ENCODE results near the gene GPRIN3.
"Not testable (repeated sequence)": the region's sequence is repeated elsewhere in the genome, so short reads cannot be mapped to it uniquely, and the experiment has no call there.

Gene GPRIN3

DNA sequence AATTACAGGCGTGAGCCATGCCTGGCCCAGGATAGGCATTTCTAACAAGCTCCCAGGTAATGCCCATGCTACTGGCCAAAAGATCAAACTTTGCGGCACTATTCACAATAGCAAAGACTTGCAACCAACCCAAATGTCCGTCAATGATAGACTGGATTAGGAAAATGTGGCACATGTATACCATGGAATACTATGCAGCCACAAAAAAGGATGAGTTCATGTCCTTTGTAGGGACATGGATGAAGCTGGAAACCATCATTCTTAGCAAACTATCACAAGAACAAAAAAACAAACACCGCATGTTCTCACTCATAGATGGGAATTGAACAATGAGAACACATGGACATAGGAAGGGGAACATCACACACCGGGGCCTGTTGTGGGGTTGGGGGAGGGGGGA, 1.6 kb upstream of the GPRIN3 start:
- DNase-seq = not testable (repeated sequence)

DNA sequence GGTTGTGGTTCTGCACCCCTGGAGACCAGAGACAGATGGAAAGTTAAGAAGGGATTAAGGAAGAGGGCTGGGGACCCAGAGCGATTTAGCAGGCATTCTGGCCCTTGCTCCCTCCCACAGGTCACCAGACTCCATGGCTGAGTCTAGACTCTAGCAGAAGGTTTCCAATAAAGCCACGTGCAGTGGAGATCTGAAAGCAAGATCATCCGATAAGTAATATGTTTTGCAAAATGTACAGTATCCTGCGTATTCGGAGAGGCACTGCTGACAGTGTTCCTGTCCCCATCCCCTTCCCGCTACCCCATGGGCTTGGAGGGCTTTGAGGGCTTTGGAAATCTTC, 531 bp upstream of the GPRIN3 start:
- peak; percentile 64 for DNase-seq

DNA sequence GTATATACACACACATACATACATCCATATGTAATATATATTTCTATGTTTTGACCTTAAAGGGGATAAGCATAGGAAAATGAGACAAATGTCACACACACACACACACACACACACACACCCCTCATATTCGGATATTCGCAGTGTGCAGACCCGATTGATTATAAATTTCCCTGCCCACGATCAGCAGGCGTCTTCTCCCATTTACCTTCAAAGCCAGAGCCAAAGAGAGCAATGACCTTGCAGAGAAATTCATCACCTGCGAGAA, 488 bp downstream of the GPRIN3 start:
- no peak for DNase-seq

DNA sequence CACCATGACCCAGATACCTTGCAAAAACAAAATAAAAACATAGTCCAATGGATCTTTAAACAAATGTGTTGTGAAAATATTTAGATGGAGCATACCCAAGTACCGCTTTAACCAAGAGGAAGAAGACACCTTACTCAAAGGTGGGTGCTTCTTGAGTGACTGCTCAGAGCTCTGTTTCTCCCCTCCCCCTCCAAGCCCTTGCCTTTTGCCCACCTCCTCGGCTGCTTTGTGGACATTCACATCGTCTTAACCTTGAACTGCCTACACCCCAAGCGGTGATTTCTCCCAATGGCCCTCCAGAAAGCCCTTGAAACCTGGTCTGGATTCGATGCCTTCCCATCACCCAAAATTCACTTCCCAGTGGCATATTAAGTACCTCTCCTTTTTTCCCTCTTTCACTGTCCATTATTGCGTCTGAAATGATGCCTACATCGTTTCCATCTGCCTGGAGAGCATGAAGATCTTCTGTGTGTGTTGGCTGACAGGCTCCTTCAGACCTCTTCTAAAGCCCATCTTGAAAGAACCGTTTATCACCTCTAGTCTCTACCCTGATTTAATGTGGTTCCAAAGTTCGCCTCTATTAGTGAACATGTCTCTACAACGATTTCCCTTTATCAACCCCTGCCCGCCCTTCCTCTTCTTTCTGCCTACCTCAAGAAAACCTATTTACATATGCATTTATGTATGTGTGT, 968 bp downstream of the GPRIN3 start:
- DNase-seq = no peak

GRCh38 chr4:89305712-89306437, 1.7 kb downstream of the GPRIN3 start:
- no peak for DNase-seq

DNA sequence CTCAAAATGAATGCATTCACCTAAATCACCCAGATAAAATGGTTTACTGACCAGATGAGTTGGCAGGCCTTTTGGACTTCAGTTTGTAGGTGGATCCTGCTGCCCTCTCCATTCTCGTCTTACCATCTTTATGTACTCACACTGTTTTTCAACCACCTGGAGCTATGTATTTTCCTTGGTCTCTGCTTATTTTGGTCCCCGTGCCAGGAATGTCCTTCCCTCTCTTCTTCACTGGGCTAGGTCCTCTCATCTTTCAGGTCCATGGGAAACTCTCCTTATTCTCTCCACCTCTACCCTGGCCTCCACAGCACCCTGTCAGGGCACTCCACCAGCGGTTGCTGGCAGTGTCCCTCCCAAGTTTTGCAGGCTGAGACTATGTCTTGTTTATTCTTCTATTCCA, 2.6 kb downstream of the GPRIN3 start:
- no peak for DNase-seq

GRCh38 chr4:89303814-89304388, 3.7 kb downstream of the GPRIN3 start:
- DNase-seq = no peak

GRCh38 chr4:89303177-89303576, 4.4 kb downstream of the GPRIN3 start:
- no peak for DNase-seq

DNA sequence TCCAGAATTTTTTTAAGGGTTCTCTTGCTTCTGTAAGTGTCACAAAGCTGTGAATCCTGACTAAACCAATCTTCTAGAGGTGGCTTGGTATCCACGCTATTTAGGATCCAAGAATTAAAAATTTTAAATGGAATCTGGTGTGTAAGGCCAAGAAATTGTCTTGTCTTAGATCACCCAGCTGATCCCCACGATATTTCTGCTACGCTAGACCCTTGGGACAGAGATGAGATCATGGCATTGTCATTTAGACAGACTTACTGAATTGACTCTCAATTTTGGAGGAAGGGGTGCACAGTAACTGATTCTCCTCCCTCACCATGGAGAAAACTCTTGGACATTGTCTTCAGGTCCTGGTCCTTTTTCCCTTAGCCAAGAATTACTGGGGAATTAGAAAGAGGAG, 5.7 kb downstream of the GPRIN3 start:
- DNase-seq = no peak

DNA sequence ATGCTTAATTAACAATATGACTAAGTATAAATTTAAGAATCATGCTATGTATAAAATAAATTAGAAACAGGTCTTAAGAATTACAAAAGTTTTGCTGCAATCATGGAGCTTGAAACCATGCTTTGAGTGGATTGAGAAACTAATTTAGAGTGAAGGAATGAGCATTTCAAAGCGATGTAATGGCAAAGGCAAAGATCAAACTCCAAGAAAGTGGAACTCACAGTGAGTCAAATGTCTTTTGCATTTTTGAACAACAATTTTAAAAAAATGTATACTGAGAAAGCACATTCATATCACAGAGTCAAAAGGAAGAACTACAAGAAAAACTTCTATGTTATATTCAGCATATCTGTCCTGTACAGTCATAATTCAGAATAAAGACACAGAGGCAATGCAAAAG, 6.6 kb downstream of the GPRIN3 start:
- DNase-seq = no peak

DNA sequence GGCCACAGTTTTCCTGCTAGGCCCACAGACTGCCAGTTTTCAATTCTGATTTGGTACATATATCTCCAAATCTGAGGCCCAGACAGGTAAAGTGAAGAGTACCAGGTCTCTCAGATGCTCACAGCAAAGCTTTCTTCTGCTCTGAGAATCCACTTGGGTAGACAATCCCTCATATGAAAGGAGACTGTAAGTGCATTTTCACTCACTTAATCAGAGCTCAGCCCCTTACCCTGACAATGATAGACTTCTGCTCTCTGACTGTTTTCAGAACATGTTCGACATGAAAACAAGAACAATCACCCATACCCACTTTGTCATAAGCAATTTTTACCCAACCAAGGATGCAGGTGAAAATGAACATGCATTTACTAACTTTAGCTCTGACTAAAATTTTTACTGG, 7.1 kb downstream of the GPRIN3 start:
- DNase-seq = no peak

- DNase-seq = no peak
Measured at GRCh38 chr4:89300060-89300459, 7.5 kb downstream of the GPRIN3 start.

DNA sequence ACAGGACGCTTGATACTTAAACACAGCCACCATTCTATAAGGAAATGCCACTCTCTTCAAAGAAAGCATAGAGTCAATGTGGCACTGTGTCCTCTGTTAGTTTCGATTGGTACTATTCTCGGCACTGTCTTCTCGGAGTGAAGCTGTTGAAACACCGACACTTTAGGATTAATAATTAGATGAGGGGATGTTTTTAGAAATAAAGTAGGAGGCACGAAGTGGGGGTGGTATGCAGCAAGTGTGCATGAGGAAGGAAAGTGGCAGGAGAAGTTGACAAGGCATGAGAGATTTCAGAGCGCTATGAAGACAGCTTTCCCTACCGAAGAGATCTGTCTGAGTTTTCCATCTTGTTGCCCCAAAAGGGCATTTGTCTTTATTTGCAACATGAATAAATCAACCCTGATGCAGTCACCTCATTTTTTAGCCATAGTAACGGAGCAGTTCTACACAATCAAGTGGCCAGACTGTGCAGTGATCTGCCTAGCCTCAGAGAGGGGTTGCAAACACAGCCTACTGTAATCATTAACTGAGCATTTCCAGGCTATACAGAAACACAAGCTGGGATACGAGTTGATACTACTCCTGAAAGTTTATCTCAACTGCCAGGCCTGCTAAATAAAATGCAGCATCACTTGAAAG, 8.3 kb downstream of the GPRIN3 start:
- DNase-seq = peak; percentile 64

GRCh38 chr4:89298788-89299152, 8.8 kb downstream of the GPRIN3 start:
- DNase-seq = peak; percentile 51

DNA sequence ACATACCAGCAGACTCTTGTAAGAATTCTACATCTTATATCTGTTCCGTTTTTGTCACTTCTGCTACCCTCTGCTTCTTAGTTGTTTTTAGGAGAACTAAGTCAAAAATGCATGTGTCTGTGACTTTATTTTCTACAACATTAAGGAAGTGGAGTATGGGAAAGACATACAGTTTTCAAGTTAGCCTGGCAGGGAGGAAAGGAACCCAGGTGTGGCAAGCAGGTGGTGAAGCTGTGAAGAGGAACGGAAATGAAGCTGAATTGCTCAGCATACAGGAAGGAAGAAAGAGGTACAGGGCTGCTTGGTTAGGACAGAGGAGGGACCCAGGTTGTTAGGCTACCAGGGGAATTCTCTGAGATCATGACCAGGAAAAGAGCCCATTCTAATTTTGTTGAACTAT, 9.4 kb downstream of the GPRIN3 start:
- peak; percentile 66 for DNase-seq

DNA sequence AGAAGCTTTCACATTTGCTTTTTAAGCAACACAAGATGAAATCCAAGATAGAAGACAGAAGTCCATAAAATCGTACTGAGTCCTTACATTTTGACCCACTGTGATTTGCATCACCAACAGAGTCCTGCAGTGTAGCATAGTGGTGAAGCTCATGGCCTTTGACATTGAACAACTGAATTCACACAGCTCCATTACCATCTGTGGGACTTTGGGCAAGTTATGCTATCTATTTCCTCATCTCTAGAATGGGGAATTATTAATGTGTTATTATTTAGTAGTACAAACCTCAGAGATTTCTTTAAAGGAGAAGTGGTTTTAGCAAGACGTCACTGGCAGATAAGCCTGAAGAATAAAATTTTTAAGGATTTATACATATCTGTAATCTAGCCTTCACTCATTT, 10.7 kb downstream of the GPRIN3 start:
- no peak for DNase-seq

- peak; percentile 43 for DNase-seq
Measured at GRCh38 chr4:89296399-89296798, 11.2 kb downstream of the GPRIN3 start.

DNA sequence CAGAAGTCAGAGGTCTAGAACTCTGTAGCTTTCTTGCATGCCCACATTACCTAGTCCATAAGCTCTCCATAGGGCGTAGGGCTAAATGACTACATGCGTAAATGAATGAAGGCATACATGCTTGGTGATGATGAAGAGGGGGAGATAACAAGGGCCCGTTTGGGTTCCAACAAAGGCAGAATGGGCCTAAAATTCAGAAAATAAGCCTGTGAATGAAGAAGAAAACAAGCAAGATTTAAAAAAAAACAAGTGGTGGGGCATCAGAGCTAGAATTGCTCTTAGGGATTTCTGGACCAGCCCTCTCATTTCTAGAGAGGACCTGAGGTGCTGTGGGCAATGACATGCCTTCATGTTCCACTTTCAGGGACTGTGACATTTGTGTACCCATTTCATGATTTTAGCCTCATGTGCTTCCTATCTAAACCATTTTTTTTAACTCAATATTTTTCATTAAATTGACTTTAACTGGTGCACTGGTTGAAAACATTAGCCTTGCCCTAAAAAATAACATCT, 12.1 kb downstream of the GPRIN3 start:
- DNase-seq = no peak

GRCh38 chr4:89294573-89295269, 12.9 kb downstream of the GPRIN3 start:
- peak; percentile 23 for DNase-seq

- no peak for DNase-seq
Measured at GRCh38 chr4:89293299-89293698, 14.3 kb downstream of the GPRIN3 start.

DNA sequence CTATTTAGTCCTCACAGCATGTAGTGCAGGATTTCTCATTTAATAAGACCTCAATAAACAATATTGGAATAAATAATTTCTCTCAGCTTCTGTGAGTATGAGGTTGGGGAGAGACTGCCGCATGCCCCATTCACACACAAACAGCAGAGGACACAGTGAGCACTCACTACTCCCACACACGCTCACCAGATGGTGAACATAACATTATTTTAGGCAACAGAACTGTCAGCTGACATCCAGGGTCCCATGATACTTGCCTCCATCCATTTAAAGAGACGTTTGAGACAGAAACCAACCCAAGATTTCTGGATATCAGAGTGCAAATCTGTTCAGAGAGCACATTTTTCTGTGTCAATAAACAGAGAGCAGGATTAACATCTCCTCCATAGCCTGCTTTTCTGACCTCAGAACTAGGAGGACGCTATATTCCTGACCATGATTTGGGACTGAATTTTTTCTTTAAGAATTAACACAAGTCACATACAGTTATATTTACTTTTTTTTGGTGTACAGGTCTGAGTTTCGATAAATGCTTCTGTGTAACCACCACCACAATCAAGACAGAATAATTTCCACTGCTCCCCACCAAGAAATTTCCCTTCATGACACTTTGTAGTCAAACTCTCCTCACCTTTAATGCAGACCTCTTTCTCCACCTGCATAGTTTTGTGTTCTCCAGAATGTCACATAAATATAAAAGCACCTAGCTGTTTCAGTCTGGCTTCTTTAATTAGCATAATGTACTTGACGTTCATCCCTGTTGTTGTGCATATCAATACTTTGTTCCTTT, 16.7 kb downstream of the GPRIN3 start:
- DNase-seq = no peak

DNA sequence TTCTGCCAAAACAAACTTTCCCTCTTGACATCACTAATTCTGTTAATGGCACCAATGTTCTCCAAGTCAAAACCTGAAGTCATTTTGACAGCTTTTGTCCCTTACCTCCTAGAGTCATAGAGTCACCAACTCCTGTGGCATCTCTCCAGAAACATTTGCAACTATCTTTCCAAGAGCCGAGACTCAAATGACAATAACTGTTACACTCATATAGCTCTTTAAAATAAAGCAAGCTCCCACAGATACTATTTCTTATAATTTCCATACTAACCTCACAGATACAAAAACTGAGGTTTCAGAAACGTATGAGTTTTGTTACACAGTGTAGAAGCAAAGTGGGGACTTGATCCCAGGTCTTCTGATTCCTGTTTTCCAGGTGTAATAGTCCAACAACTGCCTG, 18.3 kb downstream of the GPRIN3 start:
- DNase-seq = no peak

GRCh38 chr4:89288430-89288829, 19.2 kb downstream of the GPRIN3 start:
- DNase-seq = no peak

Measured in DMS53 (cell line).